ENCODE data around the gene BATF.

BATF gene

DNA sequence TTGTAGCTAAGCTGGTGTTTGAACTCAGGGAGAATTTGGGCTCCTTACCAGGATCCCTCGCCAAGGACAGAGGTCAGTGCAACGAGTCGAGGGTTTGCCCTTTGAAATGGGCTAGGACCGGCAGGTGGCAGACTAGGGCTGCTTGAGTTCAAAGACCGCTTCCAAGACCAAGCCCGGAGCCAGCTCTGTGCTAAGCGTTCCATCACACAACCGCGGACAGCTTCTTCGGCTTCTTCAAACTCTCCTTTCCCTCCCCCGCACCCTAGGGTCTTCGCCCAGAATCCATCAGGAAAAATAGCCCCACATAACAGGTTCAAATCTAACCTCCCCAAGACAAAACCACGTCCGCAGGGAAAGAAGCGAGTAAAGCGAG lies 55.4 kb downstream of the BATF start:
- peak overlapping the region; percentile 68 for H3K27ac ChIP-seq
- no peak for TF ChIP-seq ZFX (IDR thresholded peaks at IDR 0.05; ENCODE audit: borderline replicate concordance)
- TF ChIP-seq, protein P1, sequence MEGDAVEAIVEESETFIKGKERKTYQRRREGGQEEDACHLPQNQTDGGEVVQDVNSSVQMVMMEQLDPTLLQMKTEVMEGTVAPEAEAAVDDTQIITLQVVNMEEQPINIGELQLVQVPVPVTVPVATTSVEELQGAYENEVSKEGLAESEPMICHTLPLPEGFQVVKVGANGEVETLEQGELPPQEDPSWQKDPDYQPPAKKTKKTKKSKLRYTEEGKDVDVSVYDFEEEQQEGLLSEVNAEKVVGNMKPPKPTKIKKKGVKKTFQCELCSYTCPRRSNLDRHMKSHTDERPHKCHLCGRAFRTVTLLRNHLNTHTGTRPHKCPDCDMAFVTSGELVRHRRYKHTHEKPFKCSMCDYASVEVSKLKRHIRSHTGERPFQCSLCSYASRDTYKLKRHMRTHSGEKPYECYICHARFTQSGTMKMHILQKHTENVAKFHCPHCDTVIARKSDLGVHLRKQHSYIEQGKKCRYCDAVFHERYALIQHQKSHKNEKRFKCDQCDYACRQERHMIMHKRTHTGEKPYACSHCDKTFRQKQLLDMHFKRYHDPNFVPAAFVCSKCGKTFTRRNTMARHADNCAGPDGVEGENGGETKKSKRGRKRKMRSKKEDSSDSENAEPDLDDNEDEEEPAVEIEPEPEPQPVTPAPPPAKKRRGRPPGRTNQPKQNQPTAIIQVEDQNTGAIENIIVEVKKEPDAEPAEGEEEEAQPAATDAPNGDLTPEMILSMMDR (IDR thresholded peaks at IDR 0.05) = peak; percentile 89

DNA sequence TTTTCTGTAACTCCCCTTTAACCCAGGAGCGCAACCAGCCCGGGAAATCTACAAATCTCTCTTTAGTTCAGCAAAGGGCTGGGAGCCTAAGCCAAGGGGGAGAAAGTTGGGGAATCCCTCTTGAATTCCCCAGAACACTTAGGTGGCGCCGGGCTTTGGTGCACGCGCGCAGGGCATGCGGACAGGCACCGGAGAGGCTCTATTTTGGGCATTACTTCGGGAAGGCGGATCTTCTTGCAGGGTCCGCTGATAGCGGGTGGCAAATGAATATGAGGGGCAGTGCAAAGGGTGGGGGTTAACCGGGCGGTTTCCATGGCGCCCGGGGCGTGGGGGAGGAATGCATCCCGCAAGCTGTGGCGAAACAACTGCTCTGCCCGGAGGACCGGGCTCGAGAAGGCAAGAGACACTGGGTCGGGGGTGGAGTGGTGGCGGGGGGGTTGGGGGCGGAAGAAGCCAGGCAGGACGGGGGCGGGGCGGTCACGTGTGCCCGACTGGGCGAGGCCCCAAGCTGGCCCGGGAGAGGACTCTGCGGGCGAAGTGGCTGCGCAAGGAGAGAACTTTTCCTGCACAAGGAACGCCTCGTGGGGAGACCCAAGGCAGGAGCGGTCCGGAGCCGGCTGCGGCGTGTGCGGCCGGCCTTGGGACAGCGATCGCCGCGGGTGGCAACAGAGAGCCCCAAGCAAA lies 56.0 kb downstream of the BATF start, which contains the start of gene FLVCR2:
Gene FLVCR2 (plus strand): TSS at position 519 of the 684 bp plus-strand sequence. CDS start 353 bp downstream, outside the sequence.
- no peak for TF ChIP-seq ZFX (IDR thresholded peaks at IDR 0.05; ENCODE audit: borderline replicate concordance)
- TF ChIP-seq, protein P1 (IDR thresholded peaks at IDR 0.05) = no peak
- H3K27ac ChIP-seq = peak within 1 kb of the TSS; percentile 68

DNA sequence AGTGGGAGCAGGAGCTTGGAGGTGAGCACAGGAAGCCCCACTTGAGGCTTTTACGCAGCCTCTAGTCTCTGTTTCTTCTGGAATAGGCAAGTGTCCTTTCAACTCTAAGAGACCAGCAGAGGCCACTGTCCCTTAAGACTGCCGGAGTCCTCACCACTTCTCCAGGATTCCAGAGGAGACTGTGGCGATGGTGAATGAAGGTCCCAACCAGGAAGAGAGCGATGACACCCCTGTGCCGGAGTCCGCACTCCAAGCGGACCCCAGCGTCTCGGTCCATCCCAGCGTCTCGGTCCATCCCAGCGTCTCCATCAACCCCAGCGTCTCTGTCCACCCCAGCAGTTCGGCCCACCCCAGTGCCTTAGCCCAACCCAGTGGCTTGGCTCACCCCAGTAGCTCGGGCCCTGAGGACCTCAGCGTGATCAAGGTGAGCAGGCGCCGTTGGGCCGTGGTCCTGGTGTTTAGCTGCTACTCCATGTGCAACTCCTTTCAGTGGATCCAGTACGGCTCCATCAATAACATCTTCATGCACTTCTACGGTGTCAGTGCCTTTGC lies 56.6 kb downstream of the BATF start:
- peak overlapping the region; percentile 68 for H3K27ac ChIP-seq
- TF ChIP-seq ZFX (IDR thresholded peaks at IDR 0.05; ENCODE audit: borderline replicate concordance) = no peak
- TF ChIP-seq, protein P1 (IDR thresholded peaks at IDR 0.05) = peak; percentile 46

DNA sequence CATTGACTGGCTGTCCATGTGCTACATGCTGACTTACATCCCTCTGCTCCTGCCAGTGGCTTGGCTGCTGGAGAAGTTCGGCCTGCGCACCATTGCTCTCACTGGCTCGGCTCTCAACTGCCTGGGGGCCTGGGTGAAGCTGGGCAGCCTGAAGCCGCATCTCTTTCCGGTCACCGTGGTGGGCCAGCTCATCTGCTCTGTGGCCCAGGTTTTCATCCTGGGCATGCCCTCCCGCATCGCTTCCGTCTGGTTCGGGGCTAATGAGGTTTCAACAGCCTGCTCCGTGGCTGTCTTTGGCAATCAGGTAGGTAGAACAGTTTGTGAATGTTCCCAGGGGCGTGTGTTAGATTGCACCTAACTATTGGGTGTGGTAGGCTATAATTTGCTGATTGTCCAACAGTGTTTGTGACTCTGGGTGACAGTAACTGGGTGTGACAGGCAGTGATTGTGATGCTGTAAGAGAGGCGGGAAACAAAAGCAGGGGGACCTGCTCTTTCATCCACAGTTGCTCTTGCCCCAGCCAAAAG lies 57.1 kb downstream of the BATF start:
- H3K27ac ChIP-seq = no peak overlapping the region
- TF ChIP-seq, protein P1 (IDR thresholded peaks at IDR 0.05) = no peak
- no peak for TF ChIP-seq ZFX (IDR thresholded peaks at IDR 0.05; ENCODE audit: borderline replicate concordance)

DNA sequence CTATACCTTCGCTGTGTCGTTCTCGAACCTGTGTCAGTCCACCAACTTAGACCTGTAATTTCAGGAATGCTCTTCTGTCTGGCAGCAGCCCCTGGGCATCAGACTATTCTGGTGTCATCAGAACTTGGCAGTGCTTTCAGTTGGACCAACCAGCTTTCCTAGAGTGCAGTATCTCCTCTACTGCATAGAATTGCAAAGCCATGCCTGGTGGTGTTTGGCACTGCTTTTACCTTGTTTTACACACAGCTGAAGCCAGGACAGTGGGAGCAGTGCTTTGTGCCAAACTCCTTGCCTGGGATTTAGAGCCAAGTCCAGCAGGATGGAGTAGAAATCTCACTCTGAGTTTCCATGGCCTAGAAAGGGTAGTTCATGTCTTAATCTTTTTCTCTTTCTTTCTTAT lies 57.6 kb downstream of the BATF start:
- no peak overlapping the region for H3K27ac ChIP-seq
- TF ChIP-seq ZFX (IDR thresholded peaks at IDR 0.05; ENCODE audit: borderline replicate concordance) = no peak
- TF ChIP-seq, protein P1 (IDR thresholded peaks at IDR 0.05) = no peak

DNA sequence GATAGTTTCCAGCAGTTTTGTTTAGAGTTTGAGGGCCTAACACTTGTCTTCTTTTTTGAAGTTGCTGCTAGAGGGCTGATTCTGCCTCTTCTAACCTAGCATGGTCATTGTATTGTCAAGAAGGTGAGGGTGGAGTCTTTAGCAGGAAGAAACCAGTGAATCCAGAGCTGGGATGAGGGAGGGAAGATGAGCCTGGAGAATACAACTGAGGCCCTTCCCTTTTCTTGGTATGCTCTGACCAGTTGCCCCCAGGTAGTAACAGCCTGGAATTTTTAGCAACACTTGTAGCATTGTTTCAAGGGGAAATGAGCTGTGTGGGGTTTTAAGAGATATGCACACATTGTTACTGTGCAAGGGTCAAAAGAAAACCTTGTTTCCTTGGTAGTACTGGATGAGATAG lies 65.1 kb downstream of the BATF start:
- TF ChIP-seq ZFX (IDR thresholded peaks at IDR 0.05; ENCODE audit: borderline replicate concordance) = no peak
- TF ChIP-seq, protein P1 (IDR thresholded peaks at IDR 0.05) = no peak
- H3K27ac ChIP-seq = no peak overlapping the region

DNA sequence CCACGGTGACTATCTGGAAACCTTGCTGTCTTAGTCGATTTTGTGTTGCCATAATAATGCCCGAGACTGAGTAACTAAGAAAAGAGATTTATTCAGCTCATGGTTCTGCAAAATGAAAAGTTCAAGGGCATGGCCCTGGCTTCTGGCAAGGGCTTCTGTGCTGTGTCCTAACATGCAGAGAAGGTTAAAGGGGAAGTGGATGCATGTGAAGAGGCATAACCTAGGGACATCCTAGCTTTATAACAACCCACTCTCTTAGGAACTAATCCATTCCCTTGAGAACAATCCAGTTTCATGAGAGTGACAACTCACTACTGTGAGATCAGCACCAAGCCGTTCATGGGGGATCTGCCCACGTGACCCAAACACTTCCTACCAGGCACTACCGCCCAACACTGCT lies 67.7 kb downstream of the BATF start:
- no peak overlapping the region for H3K27ac ChIP-seq
- TF ChIP-seq ZFX (IDR thresholded peaks at IDR 0.05; ENCODE audit: borderline replicate concordance) = no peak
- TF ChIP-seq, protein P1 (IDR thresholded peaks at IDR 0.05) = no peak

Measured in 22Rv1 (cell line).